ENCODE results near the gene PRKN. TPM values are rescaled to one million over a fixed set of nuclear protein-coding genes. Genes with fewer than 3 reads are reported as not detected.

Gene PRKN
- total and polyA plus RNA-seq, 8 donors: 0.82 to 7.2 (median 2.9) TPM

DNA sequence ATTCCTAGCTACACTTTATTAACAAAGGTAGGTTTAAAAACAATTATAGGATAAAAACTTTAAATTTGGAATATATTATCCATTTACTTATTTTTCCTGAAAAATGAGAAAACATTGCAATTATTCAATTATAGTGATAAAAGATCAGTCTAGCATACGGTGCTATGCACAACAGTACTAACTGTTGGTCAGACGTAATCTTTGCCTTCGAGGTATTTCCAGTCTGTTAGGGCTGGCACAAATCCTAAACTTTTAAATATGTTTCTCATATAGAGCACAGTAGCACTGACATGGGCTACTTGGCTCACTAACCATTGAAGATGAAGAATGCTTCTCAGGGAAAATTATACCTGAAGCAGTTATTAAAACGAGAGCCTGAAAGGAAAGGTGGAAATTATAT, 214.8 kb downstream of the PRKN start:
- TF ChIP-seq, protein P1, sequence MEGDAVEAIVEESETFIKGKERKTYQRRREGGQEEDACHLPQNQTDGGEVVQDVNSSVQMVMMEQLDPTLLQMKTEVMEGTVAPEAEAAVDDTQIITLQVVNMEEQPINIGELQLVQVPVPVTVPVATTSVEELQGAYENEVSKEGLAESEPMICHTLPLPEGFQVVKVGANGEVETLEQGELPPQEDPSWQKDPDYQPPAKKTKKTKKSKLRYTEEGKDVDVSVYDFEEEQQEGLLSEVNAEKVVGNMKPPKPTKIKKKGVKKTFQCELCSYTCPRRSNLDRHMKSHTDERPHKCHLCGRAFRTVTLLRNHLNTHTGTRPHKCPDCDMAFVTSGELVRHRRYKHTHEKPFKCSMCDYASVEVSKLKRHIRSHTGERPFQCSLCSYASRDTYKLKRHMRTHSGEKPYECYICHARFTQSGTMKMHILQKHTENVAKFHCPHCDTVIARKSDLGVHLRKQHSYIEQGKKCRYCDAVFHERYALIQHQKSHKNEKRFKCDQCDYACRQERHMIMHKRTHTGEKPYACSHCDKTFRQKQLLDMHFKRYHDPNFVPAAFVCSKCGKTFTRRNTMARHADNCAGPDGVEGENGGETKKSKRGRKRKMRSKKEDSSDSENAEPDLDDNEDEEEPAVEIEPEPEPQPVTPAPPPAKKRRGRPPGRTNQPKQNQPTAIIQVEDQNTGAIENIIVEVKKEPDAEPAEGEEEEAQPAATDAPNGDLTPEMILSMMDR (IDR thresholded peaks at IDR 0.05): no peak
- H3K27me3 ChIP-seq: no peaks in the 10 kb centered on the region
- intact Hi-C loops (cut with DNase I): no loop called here
- no peaks in the 10 kb centered on the region for H3K36me3 ChIP-seq
- no peaks in the 10 kb centered on the region for H3K4me1 ChIP-seq
- FAIRE-seq: no peak
- WGBS, 2 donors: 84 to 91% methylated on average over 4 of the region's 4 CpGs
- H3K9me3 ChIP-seq: no peaks in the 10 kb centered on the region
- no peak for ATAC-seq
- no peak for DNase-seq
- no peak overlapping the region for H3K27ac ChIP-seq
- no peak overlapping the region for H3K4me3 ChIP-seq

DNA sequence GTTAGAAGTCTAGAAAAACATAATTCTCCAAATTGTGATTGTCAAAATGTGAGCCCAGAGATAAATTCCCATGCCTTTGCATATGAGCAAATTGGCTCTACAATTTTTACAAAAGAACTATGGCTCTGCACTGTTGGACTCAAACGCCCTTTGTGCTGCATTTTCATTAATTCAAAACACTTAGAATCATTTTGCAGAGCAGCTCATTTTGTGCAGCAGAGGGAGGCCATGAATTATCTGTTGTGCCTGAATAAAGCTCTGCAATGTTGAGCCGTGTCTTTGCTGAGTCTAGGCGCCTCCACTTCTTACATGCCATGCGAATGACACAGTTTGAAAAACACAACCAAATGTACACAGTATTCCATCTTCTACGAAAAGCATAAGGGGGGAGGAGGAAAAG, 230.2 kb downstream of the PRKN start:
- intact Hi-C loops (cut with DNase I): no loop called here
- TF ChIP-seq, protein P1 (IDR thresholded peaks at IDR 0.05): no peak
- Histone ChIP-seq H3K4me1 (no peaks in the 10 kb centered on the region), H3K36me3 (no peaks in the 10 kb centered on the region), H3K4me3 (no peak overlapping the region), H3K27me3 (no peaks in the 10 kb centered on the region), H3K27ac (no peak overlapping the region), H3K9me3 (no peaks in the 10 kb centered on the region)
- 81 to 92% methylated on average over 5 of the region's 5 CpGs for WGBS, 2 donors
- no peak for ATAC-seq
- DNase-seq: no peak
- FAIRE-seq: no peak

DNA sequence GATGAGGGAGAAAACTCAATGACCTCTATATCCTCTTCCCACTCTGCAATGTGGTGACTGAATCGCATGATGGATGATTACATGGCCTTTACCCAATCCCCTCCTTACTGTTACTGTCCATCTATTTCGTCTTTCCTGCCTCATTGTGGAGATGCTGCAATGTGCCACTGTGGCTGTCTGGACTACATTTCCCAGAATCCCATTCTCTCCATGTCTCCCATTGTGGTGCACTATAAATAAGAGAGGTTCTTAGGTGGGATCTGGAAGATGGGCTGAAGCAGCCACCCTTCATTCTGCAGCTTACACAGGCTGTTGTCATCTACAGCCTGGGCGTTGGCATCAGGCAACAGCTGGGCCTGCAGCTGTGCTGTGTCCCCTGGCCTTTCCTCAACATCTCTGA, 233.6 kb downstream of the PRKN start:
- no peak for FAIRE-seq
- H3K27ac ChIP-seq: no peak overlapping the region
- ATAC-seq: no peak
- intact Hi-C loops (cut with DNase I): no loop called here
- H3K4me3 ChIP-seq: no peak overlapping the region
- H3K9me3 ChIP-seq: no peaks in the 10 kb centered on the region
- no peaks in the 10 kb centered on the region for H3K36me3 ChIP-seq
- H3K4me1 ChIP-seq: no peaks in the 10 kb centered on the region
- no peaks in the 10 kb centered on the region for H3K27me3 ChIP-seq
- 91 to 93% methylated on average over 3 of the region's 3 CpGs for WGBS, 2 donors
- TF ChIP-seq, protein P1 (IDR thresholded peaks at IDR 0.05): no peak
- DNase-seq: no peak

GRCh38 chr6:162491637-162492036, 235.9 kb downstream of the PRKN start:
- Histone ChIP-seq H3K4me3 (no peak overlapping the region), H3K9me3 (no peaks in the 10 kb centered on the region), H3K27ac (no peak overlapping the region), H3K36me3 (no peaks in the 10 kb centered on the region), H3K4me1 (no peaks in the 10 kb centered on the region), H3K27me3 (no peaks in the 10 kb centered on the region)
- no peak for DNase-seq
- 78 to 88% methylated on average over 9 of the region's 9 CpGs for WGBS, 2 donors
- no peak for FAIRE-seq
- no peak for ATAC-seq
- TF ChIP-seq, protein P1 (IDR thresholded peaks at IDR 0.05): no peak
- intact Hi-C loops (cut with DNase I): no loop called here

- FAIRE-seq: no peak
- Histone ChIP-seq H3K4me3 (no peak overlapping the region), H3K4me1 (no peaks in the 10 kb centered on the region), H3K36me3 (no peaks in the 10 kb centered on the region), H3K9me3 (no peaks in the 10 kb centered on the region), H3K27ac (no peak overlapping the region), H3K27me3 (no peaks in the 10 kb centered on the region)
- intact Hi-C loops (cut with DNase I): no loop called here
- TF ChIP-seq, protein P1 (IDR thresholded peaks at IDR 0.05): no peak
- ATAC-seq: no peak
- WGBS, 2 donors: 91 to 96% methylated on average over 5 of the region's 5 CpGs
- no peak for DNase-seq
Observed at GRCh38 chr6:162489101-162489976, 238.2 kb downstream of the PRKN start.

Measured in pancreas (tissue), 10 donors.